ES-I3 (cell line): Measurements from ENCODE around the gene RAPGEF5.
"Not testable (repeated sequence)": the region's sequence is repeated elsewhere in the genome, so short reads cannot be mapped to it uniquely, and the experiment has no call there.

Experiments used
- H3K36me3 ChIP-seq: 2 replicates; pipeline ENCODE4 v1.6.1; 2013; ENCODE audit warnings: mild to moderate bottlenecking, low read length, control low read depth, moderate library complexity; ENCODE audit not compliant: insufficient read depth
- H3K4me1 ChIP-seq: 2 replicates; pipeline ENCODE4 v1.6.1; 2013; ENCODE audit warnings: mild to moderate bottlenecking, control low read depth, low read length; ENCODE audit not compliant: insufficient read depth
- H3K9ac ChIP-seq: 2 replicates; pipeline ENCODE4 v1.6.1; 2013; ENCODE audit warnings: low read depth, mild to moderate bottlenecking, low read length, moderate library complexity
- H3K9me3 ChIP-seq: 2 replicates; pipeline ENCODE4 v1.6.1; 2013; ENCODE audit warnings: mild to moderate bottlenecking, low read length, moderate library complexity; ENCODE audit not compliant: control insufficient read depth, insufficient read depth

RAPGEF5 gene

GRCh38 chr7:22105550-22105949 is 251.4 kb downstream of the RAPGEF5 start:
- Histone ChIP-seq H3K4me1 (no peaks in the 10 kb centered on the region), H3K36me3 (no peaks in the 10 kb centered on the region), H3K9me3 (no peaks in the 10 kb centered on the region), H3K9ac (no peak overlapping the region)

GRCh38 chr7:22094413-22095342 is 262.3 kb downstream of the RAPGEF5 start:
- no peaks in the 10 kb centered on the region for H3K9me3 ChIP-seq
- no peaks in the 10 kb centered on the region for H3K36me3 ChIP-seq
- no peaks in the 10 kb centered on the region for H3K4me1 ChIP-seq
- H3K9ac ChIP-seq, result no peak overlapping the region

GRCh38 chr7:22093936-22094335 is 263.0 kb downstream of the RAPGEF5 start:
- H3K9ac ChIP-seq, result no peak overlapping the region
- no peaks in the 10 kb centered on the region for H3K4me1 ChIP-seq

GRCh38 chr7:22093001-22093400 is 264.0 kb downstream of the RAPGEF5 start:
- no peaks in the 10 kb centered on the region for H3K36me3 ChIP-seq
- H3K4me1 ChIP-seq, result no peaks in the 10 kb centered on the region
- H3K9me3 ChIP-seq, result peaks cover 6% of the 10 kb centered on the region
- H3K9ac ChIP-seq, result no peak overlapping the region

More at GRCh38 chr7:22093936-22094335, 263.0 kb downstream of the RAPGEF5 start:
- Histone ChIP-seq H3K36me3 (no peaks in the 10 kb centered on the region), H3K9me3 (peaks cover 5% of the 10 kb centered on the region)

- H3K9ac ChIP-seq, H3K9me3 ChIP-seq, H3K4me1 ChIP-seq, H3K36me3 ChIP-seq: not testable (repeated sequence)
Observed at GRCh38 chr7:22090958-22091525, 265.9 kb downstream of the RAPGEF5 start.

- Histone ChIP-seq H3K9ac (no peak overlapping the region), H3K9me3 (peaks cover 6% of the 10 kb centered on the region), H3K36me3 (no peaks in the 10 kb centered on the region), H3K4me1 (no peaks in the 10 kb centered on the region)
Observed at GRCh38 chr7:22090512-22090911, 266.4 kb downstream of the RAPGEF5 start.

GRCh38 chr7:22090107-22090506 is 266.8 kb downstream of the RAPGEF5 start:
- Histone ChIP-seq H3K9ac (no peak overlapping the region), H3K4me1 (no peaks in the 10 kb centered on the region), H3K9me3 (peaks cover 6% of the 10 kb centered on the region), H3K36me3 (no peaks in the 10 kb centered on the region)

- Histone ChIP-seq H3K36me3 (no peaks in the 10 kb centered on the region), H3K9ac (no peak overlapping the region), H3K4me1 (no peaks in the 10 kb centered on the region), H3K9me3 (peaks cover 6% of the 10 kb centered on the region)
Observed at GRCh38 chr7:22088827-22089226, 268.1 kb downstream of the RAPGEF5 start.

GRCh38 chr7:22087861-22088260 is 269.1 kb downstream of the RAPGEF5 start:
- Histone ChIP-seq H3K9me3 (peaks cover 6% of the 10 kb centered on the region), H3K4me1 (no peaks in the 10 kb centered on the region), H3K9ac (no peak overlapping the region), H3K36me3 (no peaks in the 10 kb centered on the region)

GRCh38 chr7:22083704-22084240 is 273.2 kb downstream of the RAPGEF5 start:
- Histone ChIP-seq H3K4me1 (no peaks in the 10 kb centered on the region; the same call in 1 of the 2 replicates), H3K9me3 (0 out of 2 replicates have a peak, but pooled peaks cover under 1% of the 10 kb centered on the region), H3K9ac (peak overlapping the region; percentile 64)

GRCh38 chr7:22082886-22083703 is 273.9 kb downstream of the RAPGEF5 start:
- H3K4me1 ChIP-seq, result no peaks in the 10 kb centered on the region; the same call in 1 of the 2 replicates
- peak overlapping the region; percentile 64 for H3K9ac ChIP-seq
- H3K36me3 ChIP-seq, result no peaks in the 10 kb centered on the region
- H3K9me3 ChIP-seq, result no peaks in the 10 kb centered on the region

More at GRCh38 chr7:22083704-22084240, 273.2 kb downstream of the RAPGEF5 start:
- H3K36me3 ChIP-seq, result no peaks in the 10 kb centered on the region

- Histone ChIP-seq H3K4me1 (no peaks in the 10 kb centered on the region; the same call in 1 of the 2 replicates), H3K36me3 (no peaks in the 10 kb centered on the region), H3K9me3 (no peaks in the 10 kb centered on the region), H3K9ac (peak overlapping the region; percentile 64; the same call in 1 of the 2 replicates)
Observed at GRCh38 chr7:22082553-22082885, 274.4 kb downstream of the RAPGEF5 start.

GRCh38 chr7:22080219-22080618 is 276.7 kb downstream of the RAPGEF5 start:
- not testable (repeated sequence) for H3K9me3 ChIP-seq, H3K36me3 ChIP-seq, H3K4me1 ChIP-seq, H3K9ac ChIP-seq

- H3K4me1 ChIP-seq, H3K9ac ChIP-seq, H3K9me3 ChIP-seq, H3K36me3 ChIP-seq: not testable (repeated sequence)
Observed at GRCh38 chr7:22078872-22079271, 278.1 kb downstream of the RAPGEF5 start.
